Activated CD4-positive, alpha-beta T cell treated with anti-CD3 and anti-CD28 coated beads, Interleukin-2, amount 50 U/mL, for 16 hours (primary cell): ENCODE data around the gene AGBL1.
A peak's percentile ranks its signal among the peaks of the same experiment; 100 is the strongest.

Source experiments
- DNase-seq: peaks from one replicate; pipeline ENCODE4 v3.0.0-alpha.2; 2020

Gene AGBL1

GRCh38 chr15:86894269-86894668 is 814.6 kb downstream of the AGBL1 start:
- DNase-seq: no peak

- no peak for DNase-seq
Observed at GRCh38 chr15:86903642-86904421, 824.2 kb downstream of the AGBL1 start.

- no peak for DNase-seq
Observed at GRCh38 chr15:86905625-86906256, 826.1 kb downstream of the AGBL1 start.

GRCh38 chr15:86906376-86906775 is 826.7 kb downstream of the AGBL1 start:
- no peak for DNase-seq

GRCh38 chr15:86911022-86911421 is 831.4 kb downstream of the AGBL1 start:
- no peak for DNase-seq

- no peak for DNase-seq
Observed at GRCh38 chr15:86912661-86913060, 833.0 kb downstream of the AGBL1 start.

- peak; percentile 4 for DNase-seq
Observed at GRCh38 chr15:86915811-86916331, 836.2 kb downstream of the AGBL1 start.

- no peak for DNase-seq
Observed at GRCh38 chr15:86916671-86917360, 837.1 kb downstream of the AGBL1 start.

GRCh38 chr15:86917361-86917671 is 837.6 kb downstream of the AGBL1 start:
- DNase-seq: no peak

GRCh38 chr15:86919581-86919980 is 839.9 kb downstream of the AGBL1 start:
- no peak for DNase-seq

GRCh38 chr15:86929461-86929860 is 849.8 kb downstream of the AGBL1 start:
- no peak for DNase-seq

- DNase-seq: no peak
Observed at GRCh38 chr15:86932456-86932855, 852.8 kb downstream of the AGBL1 start.

- no peak for DNase-seq
Observed at GRCh38 chr15:86935841-86936240, 856.2 kb downstream of the AGBL1 start.

- no peak for DNase-seq
Observed at GRCh38 chr15:86942285-86942684, 862.6 kb downstream of the AGBL1 start.

GRCh38 chr15:86948719-86949118 is 869.0 kb downstream of the AGBL1 start:
- DNase-seq: no peak

- DNase-seq: no peak
Observed at GRCh38 chr15:86959254-86959653, 879.6 kb downstream of the AGBL1 start.

- no peak for DNase-seq
Observed at GRCh38 chr15:86961669-86962068, 882.0 kb downstream of the AGBL1 start.

GRCh38 chr15:86964271-86964670 is 884.6 kb downstream of the AGBL1 start:
- DNase-seq: no peak

- no peak for DNase-seq
Observed at GRCh38 chr15:86968244-86968643, 888.6 kb downstream of the AGBL1 start.

- no peak for DNase-seq
Observed at GRCh38 chr15:86969364-86969763, 889.7 kb downstream of the AGBL1 start.

GRCh38 chr15:86973284-86973844 is 893.7 kb downstream of the AGBL1 start:
- no peak for DNase-seq

GRCh38 chr15:86988033-86988432 is 908.4 kb downstream of the AGBL1 start:
- no peak for DNase-seq

- no peak for DNase-seq
Observed at GRCh38 chr15:87021751-87022150, 942.1 kb downstream of the AGBL1 start.
